Measurements from ENCODE around the gene MAFG.

MAFG gene

DNA sequence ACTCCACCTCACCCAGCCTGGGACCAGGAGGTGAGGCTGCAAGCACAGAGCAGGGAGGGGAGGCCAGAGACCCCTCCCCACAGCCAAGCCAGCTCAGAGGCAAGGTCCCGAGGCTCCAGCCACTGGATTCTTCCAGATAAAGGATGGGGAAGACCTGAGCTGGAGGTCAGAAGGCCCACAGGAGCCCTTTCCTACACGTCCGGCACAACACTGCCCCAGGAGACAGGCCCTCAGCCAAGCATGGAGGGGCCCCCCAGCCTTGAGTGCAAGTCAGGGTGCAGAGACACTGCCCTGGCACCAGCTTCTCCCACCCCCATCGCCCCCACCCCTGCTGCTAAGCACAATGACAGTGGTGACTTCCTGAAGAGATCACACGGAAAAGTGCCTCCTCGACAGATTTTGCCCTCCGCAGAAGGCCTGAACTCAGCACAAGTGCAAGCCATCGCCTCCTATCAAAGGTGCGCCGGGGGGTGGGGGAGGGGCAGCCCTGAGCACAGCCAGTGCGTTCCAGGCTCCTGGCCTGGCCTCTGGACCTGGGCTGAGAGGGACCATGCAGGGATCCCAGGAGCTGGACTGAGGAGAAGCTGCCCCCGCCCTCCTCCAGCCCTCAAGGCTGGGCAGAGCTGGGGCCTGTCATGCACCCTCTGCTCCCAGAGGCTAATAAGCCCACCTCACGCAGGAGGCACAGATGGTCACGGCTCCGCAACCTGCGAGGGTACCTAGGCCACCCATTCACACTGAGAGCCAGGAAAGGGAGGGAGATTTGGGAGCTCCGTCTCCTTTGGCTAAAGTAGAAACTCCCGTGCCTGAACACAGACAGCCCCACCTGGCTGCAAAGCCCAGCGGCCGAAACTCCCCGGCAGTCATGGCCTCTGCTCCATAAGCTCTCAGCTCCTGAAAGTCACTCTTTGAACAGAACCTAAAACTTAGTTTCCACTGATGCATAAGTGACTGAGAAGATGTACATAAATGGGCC lies 2.7 kb downstream of the MAFG start:
- no peak for TF ChIP-seq ZNF792 (tag by site-specific recombination; IDR thresholded peaks at IDR 0.05)
- peak; percentile 76 for TF ChIP-seq ZNF600 (tag by site-specific recombination; IDR thresholded peaks at IDR 0.05)
- peaks cover 6 to 29% of the 10 kb centered on the region in 2 experiments; a peak in 1 of 3 replicates for H3K36me3 ChIP-seq (ENCODE audit: control insufficient read depth in 2 of 2, insufficient read depth in 1 of 2, low read length in 2 of 2)
- no peaks in the 10 kb centered on the region for H3K9me3 ChIP-seq (ENCODE audit: control insufficient read depth, insufficient read depth, low read depth, low read length)
- no peak overlapping the region for H3K4me3 ChIP-seq (ENCODE audit: low read depth, low read length)
- CTCF ChIA-PET, result interaction anchor here (0.5 to 1.2 kb wide), 7 partner anchors 11 to 158 kb away, joined by 3 to 4 read pairs (median 3); partner anchors contain the start of gene PCYT2
- POLR2A ChIA-PET, result interaction anchor here (0.6 to 3.2 kb wide), 10 partner anchors 8 to 1376 kb away, joined by 3 to 22 read pairs (median 4); partner anchors contain the start of genes DCXR, LRRC45, MRPL12 and SIRT7
- H3K27ac ChIP-seq (ENCODE audit: extremely low read depth, low read depth, low read length), result no peak overlapping the region
- peaks cover 3% of the 10 kb centered on the region; the same call in 1 of the 2 replicates for H3K4me1 ChIP-seq (ENCODE audit: control insufficient read depth, insufficient read depth, low read length)

DNA sequence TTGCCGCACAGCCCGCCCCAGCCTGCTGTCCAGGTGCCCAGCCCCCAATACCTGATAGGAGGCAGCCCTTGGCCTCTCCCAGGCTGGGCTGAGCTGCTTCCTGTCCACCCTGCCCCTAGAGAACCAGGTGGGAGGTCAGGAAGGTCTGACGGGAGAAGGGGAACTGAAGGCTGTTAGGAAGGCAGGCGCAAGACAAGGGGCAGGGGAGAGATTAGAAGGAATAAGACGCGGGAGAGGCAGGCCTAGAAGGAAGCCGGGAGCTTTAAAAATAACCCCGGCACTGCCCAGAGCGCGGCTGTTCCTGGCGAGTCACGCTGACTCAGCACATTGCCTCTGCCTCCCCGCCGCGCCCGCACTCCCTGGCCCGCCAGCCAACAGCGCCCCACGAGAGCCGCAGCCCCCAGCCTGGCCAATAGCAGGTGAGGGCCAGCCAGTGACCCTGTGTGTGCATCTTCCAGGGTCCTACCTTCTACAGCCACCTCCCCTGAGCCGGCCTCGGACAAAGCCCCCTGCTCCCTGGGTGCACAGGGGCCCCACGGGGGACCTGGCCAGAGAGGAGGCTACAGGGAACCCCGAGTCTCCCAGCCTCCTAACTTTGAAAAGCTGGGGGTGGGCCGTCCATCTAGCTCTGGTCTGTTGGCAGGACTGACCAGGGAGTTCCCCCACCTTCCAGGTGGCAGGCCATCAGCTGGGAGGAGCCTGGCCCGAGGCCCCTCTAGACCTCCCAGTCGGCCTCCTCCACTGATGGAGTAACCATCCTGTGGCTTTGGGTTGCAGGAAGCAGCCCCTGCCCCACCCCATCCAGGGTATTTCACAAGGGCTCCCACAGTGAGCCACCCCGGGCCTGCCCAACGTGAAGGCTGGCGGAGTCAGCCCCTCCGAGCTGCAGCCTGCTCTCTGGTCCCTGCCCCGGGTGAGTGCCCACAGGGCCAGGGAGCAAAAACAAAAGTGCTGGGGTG lies 4.0 kb downstream of the MAFG start:
- Histone ChIP-seq H3K27ac (ENCODE audit: extremely low read depth, low read depth, low read length) (no peak overlapping the region), H3K4me1 (ENCODE audit: control insufficient read depth, insufficient read depth, low read length) (peaks cover 3% of the 10 kb centered on the region; the same call in 1 of the 2 replicates), H3K4me3 (ENCODE audit: low read depth, low read length) (no peak overlapping the region), H3K36me3 (ENCODE audit: control insufficient read depth in 2 of 2, insufficient read depth in 1 of 2, low read length in 2 of 2) (peaks cover 6 to 41% of the 10 kb centered on the region in 2 experiments; a peak in 1 of 3 replicates), H3K9me3 (ENCODE audit: control insufficient read depth, insufficient read depth, low read depth, low read length) (no peaks in the 10 kb centered on the region)
- ChIA-PET CTCF (interaction anchor here (1.2 kb wide), 1 partner anchor 10 kb away, joined by 4 read pairs; no protein-coding TSS in a partner anchor), POLR2A (interaction anchor here (1.2 to 1.7 kb wide), 5 partner anchors 10 to 220 kb away, joined by 3 to 6 read pairs (median 5); partner anchors contain the start of genes DCXR and MRPL12)
- TF ChIP-seq, protein P1, sequence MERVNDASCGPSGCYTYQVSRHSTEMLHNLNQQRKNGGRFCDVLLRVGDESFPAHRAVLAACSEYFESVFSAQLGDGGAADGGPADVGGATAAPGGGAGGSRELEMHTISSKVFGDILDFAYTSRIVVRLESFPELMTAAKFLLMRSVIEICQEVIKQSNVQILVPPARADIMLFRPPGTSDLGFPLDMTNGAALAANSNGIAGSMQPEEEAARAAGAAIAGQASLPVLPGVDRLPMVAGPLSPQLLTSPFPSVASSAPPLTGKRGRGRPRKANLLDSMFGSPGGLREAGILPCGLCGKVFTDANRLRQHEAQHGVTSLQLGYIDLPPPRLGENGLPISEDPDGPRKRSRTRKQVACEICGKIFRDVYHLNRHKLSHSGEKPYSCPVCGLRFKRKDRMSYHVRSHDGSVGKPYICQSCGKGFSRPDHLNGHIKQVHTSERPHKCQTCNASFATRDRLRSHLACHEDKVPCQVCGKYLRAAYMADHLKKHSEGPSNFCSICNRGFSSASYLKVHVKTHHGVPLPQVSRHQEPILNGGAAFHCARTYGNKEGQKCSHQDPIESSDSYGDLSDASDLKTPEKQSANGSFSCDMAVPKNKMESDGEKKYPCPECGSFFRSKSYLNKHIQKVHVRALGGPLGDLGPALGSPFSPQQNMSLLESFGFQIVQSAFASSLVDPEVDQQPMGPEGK (tag by site-specific recombination; IDR thresholded peaks at IDR 0.05), result peak; percentile 48; the same call in 1 of the 2 replicates
- TF ChIP-seq ZIC2 (tag by site-specific recombination; IDR thresholded peaks at IDR 0.05), result peak; percentile 70
- TF ChIP-seq, protein P2, sequence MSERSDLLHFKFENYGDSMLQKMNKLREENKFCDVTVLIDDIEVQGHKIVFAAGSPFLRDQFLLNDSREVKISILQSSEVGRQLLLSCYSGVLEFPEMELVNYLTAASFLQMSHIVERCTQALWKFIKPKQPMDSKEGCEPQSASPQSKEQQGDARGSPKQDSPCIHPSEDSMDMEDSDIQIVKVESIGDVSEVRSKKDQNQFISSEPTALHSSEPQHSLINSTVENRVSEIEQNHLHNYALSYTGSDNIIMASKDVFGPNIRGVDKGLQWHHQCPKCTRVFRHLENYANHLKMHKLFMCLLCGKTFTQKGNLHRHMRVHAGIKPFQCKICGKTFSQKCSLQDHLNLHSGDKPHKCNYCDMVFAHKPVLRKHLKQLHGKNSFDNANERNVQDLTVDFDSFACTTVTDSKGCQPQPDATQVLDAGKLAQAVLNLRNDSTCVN (tag by site-specific recombination; optimal IDR thresholded peaks at IDR 0.05), result peak; percentile 17
- TF ChIP-seq ZNF174 (tag by site-specific recombination; IDR thresholded peaks at IDR 0.05), result no peak
- TF ChIP-seq KLF10 (tag by site-specific recombination; IDR thresholded peaks at IDR 0.05), result no peak

DNA sequence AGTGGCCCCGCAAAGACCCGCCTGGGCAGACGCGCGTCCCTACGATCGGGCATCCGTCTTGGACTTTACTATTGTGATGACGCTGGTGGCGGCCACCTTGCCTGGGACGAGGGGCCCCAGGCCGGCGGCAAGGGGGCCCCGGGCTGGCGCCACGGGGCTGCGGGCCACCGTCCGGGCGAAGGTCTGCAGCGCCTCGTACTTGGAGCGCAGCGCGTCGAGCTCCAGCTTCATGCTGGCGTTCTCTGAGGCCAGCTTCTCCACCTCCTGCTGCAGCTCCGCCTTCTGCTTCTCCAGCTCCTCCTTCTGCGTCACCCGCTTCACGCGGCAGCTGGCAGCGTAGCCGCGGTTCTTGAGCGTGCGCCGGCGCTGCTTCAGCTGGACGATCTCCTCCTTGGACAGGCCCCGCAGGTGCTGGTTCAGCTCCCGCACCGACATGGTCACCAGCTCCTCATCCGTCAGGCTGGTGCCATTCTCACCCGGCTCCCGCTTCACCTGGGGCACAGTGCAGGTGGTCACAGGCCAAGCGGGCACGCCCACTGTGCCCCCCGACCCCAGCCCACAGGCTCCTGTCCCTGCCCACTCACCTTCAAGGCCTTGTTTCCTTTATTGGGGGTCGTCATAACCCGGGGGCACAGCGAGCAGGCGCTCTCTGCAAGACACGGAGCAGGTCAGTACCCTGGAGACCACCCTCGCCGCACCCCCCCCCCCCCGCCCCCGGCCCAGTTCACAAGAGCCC lies 4.8 kb downstream of the MAFG start:
- TF ChIP-seq KLF9 (tag by site-specific recombination; IDR thresholded peaks at IDR 0.05; ENCODE audit: low read depth) (no peak), ZNF624 (tag by site-specific recombination; IDR thresholded peaks at IDR 0.05) (no peak), ZNF830 (tag by site-specific recombination; IDR thresholded peaks at IDR 0.05; ENCODE audit: low read depth) (no peak), ZBTB20 (tag by site-specific recombination; IDR thresholded peaks at IDR 0.05) (no peak), ZNF768 (tag by site-specific recombination; IDR thresholded peaks at IDR 0.05) (no peak), KLF8 (tag by site-specific recombination; IDR thresholded peaks at IDR 0.05) (no peak), ZNF274 (IDR thresholded peaks at IDR 0.05; ENCODE audit: low read length) (no peak), ZNF274 (tag by site-specific recombination; IDR thresholded peaks at IDR 0.05; ENCODE audit: borderline replicate concordance) (no peak)
- TF ChIP-seq, protein P3, sequence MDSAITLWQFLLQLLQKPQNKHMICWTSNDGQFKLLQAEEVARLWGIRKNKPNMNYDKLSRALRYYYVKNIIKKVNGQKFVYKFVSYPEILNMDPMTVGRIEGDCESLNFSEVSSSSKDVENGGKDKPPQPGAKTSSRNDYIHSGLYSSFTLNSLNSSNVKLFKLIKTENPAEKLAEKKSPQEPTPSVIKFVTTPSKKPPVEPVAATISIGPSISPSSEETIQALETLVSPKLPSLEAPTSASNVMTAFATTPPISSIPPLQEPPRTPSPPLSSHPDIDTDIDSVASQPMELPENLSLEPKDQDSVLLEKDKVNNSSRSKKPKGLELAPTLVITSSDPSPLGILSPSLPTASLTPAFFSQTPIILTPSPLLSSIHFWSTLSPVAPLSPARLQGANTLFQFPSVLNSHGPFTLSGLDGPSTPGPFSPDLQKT (IDR thresholded peaks at IDR 0.05; ENCODE audit: borderline replicate concordance, low read depth, low read length), result no peak
- TF ChIP-seq, protein P4, sequence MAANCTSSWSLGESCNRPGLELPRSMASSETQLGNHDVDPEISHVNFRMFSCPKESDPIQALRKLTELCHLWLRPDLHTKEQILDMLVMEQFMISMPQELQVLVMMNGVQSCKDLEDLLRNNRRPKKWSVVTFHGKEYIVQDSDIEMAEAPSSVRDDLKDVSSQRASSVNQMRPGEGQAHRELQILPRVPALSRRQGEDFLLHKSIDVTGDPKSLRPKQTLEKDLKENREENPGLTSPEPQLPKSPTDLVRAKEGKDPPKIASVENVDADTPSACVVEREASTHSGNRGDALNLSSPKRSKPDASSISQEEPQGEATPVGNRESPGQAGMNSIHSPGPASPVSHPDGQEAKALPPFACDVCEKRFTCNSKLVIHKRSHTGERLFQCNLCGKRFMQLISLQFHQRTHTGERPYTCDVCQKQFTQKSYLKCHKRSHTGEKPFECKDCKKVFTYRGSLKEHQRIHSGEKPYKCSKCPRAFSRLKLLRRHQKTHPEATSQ (tag by site-specific recombination; IDR thresholded peaks at IDR 0.05), result no peak
- H3K27ac ChIP-seq (ENCODE audit: extremely low read depth, low read depth, low read length), result no peak overlapping the region
- ChIA-PET CTCF (interaction anchor here (1.0 kb wide), 1 partner anchor 98 kb away, joined by 3 read pairs; no protein-coding TSS in a partner anchor), POLR2A (interaction anchor here (1.7 kb wide), 1 partner anchor 10 kb away, joined by 6 read pairs; no protein-coding TSS in a partner anchor)
- no peaks in the 10 kb centered on the region for H3K9me3 ChIP-seq (ENCODE audit: control insufficient read depth, insufficient read depth, low read depth, low read length)
- no peak overlapping the region for H3K4me3 ChIP-seq (ENCODE audit: low read depth, low read length)
- peaks cover 3% of the 10 kb centered on the region; the same call in 1 of the 2 replicates for H3K4me1 ChIP-seq (ENCODE audit: control insufficient read depth, insufficient read depth, low read length)
- H3K36me3 ChIP-seq (ENCODE audit: control insufficient read depth in 2 of 2, insufficient read depth in 1 of 2, low read length in 2 of 2), result peaks cover 6 to 41% of the 10 kb centered on the region in 2 experiments; a peak in 1 of 3 replicates
